HUES6 (cell line): ENCODE measurements around the gene C1QTNF4.
A peak's percentile ranks its signal among the peaks of the same experiment; 100 is the strongest.

Experiments used
- H3K27ac ChIP-seq: 2 replicates; pipeline ENCODE4 v1.7.0; 2013; ENCODE audit warnings: low read depth, mild to moderate bottlenecking, low read length, inconsistent platforms
- H3K27me3 ChIP-seq: 2 replicates; pipeline ENCODE4 v1.6.1; 2013; ENCODE audit warnings: low read length; ENCODE audit not compliant: control insufficient read depth, insufficient read depth
- H3K36me3 ChIP-seq: 2 replicates; pipeline ENCODE4 v1.6.1; 2013; ENCODE audit warnings: low read length; ENCODE audit not compliant: control insufficient read depth, insufficient read depth
- H3K4me1 ChIP-seq: 2 replicates; pipeline ENCODE4 v1.6.1; 2013; ENCODE audit warnings: low read length; ENCODE audit not compliant: control insufficient read depth, insufficient read depth
- H3K4me3 ChIP-seq: 2 replicates; pipeline ENCODE4 v1.5.1; 2013; ENCODE audit warnings: low read depth, low read length
- H3K9ac ChIP-seq: one replicate; pipeline ENCODE4 v1.6.1; 2013; ENCODE audit warnings: mild to moderate bottlenecking, low read length
- H3K9me3 ChIP-seq: 2 replicates; pipeline ENCODE4 v1.6.1; 2013; ENCODE audit warnings: low read depth, low read length; ENCODE audit not compliant: control insufficient read depth, insufficient read depth

Gene C1QTNF4

GRCh38 chr11:47583844-47584243 lies 10.4 kb downstream of the C1QTNF4 start:
- no peak overlapping the region for H3K27ac ChIP-seq
- H3K9me3 ChIP-seq = no peaks in the 10 kb centered on the region
- peaks cover 6% of the 10 kb centered on the region; the same call in 1 of the 2 replicates for H3K4me1 ChIP-seq
- H3K27me3 ChIP-seq = no peaks in the 10 kb centered on the region
- H3K9ac ChIP-seq = no peak overlapping the region
- H3K36me3 ChIP-seq = peaks cover 48% of the 10 kb centered on the region
- no peak overlapping the region for H3K4me3 ChIP-seq

GRCh38 chr11:47578524-47579494 lies 15.4 kb downstream of the C1QTNF4 start, which contains the start of the genes KBTBD4 and NDUFS3:
TSS of gene KBTBD4 (minus strand) at chr11:47578970. CDS start at chr11:47578951, 19 bp downstream.
TSS of gene NDUFS3 (plus strand) at chr11:47579074. CDS start at chr11:47579092, 18 bp downstream.
- Histone ChIP-seq H3K27me3 (no peaks in the 10 kb centered on the region), H3K4me3 (peak within 1 kb of the TSS; percentile 99), H3K4me1 (peaks cover 9% of the 10 kb centered on the region), H3K27ac (peak within 1 kb of the TSS; percentile 85), H3K36me3 (peaks cover 64% of the 10 kb centered on the region), H3K9ac (peak within 1 kb of the TSS; percentile 98), H3K9me3 (no peaks in the 10 kb centered on the region)

- Histone ChIP-seq H3K36me3 (peaks cover 64% of the 10 kb centered on the region), H3K4me1 (peaks cover 9% of the 10 kb centered on the region), H3K27me3 (no peaks in the 10 kb centered on the region), H3K9ac (no peak overlapping the region), H3K27ac (no peak overlapping the region), H3K4me3 (peak overlapping the region; percentile 99), H3K9me3 (no peaks in the 10 kb centered on the region)
These were observed 16.7 kb downstream of the C1QTNF4 start for GRCh38 chr11:47577460-47578041.

GRCh38 chr11:47573321-47573720 lies 20.9 kb downstream of the C1QTNF4 start:
- Histone ChIP-seq H3K9ac (no peak overlapping the region), H3K36me3 (peaks cover 75% of the 10 kb centered on the region), H3K4me3 (no peak overlapping the region), H3K27me3 (no peaks in the 10 kb centered on the region), H3K27ac (no peak overlapping the region), H3K4me1 (peaks cover 4% of the 10 kb centered on the region), H3K9me3 (no peaks in the 10 kb centered on the region)

GRCh38 chr11:47572715-47573255 lies 21.4 kb downstream of the C1QTNF4 start:
- no peaks in the 10 kb centered on the region for H3K27me3 ChIP-seq
- H3K4me1 ChIP-seq = peaks cover 1% of the 10 kb centered on the region
- no peak overlapping the region for H3K27ac ChIP-seq
- no peaks in the 10 kb centered on the region for H3K9me3 ChIP-seq
- H3K4me3 ChIP-seq = no peak overlapping the region
- H3K36me3 ChIP-seq = peaks cover 76% of the 10 kb centered on the region
- H3K9ac ChIP-seq = no peak overlapping the region

- no peaks in the 10 kb centered on the region for H3K4me1 ChIP-seq
- no peak overlapping the region for H3K9ac ChIP-seq
- no peak overlapping the region for H3K27ac ChIP-seq
- no peak overlapping the region for H3K4me3 ChIP-seq
- H3K27me3 ChIP-seq = no peaks in the 10 kb centered on the region
- H3K9me3 ChIP-seq = no peaks in the 10 kb centered on the region
- H3K36me3 ChIP-seq = peaks cover 72% of the 10 kb centered on the region
These were observed 22.3 kb downstream of the C1QTNF4 start for GRCh38 chr11:47571895-47572294.

- Histone ChIP-seq H3K4me3 (no peak overlapping the region), H3K27me3 (no peaks in the 10 kb centered on the region), H3K4me1 (peaks cover 4% of the 10 kb centered on the region; the same call in 1 of the 2 replicates), H3K36me3 (peaks cover 70% of the 10 kb centered on the region), H3K9me3 (no peaks in the 10 kb centered on the region), H3K27ac (no peak overlapping the region), H3K9ac (no peak overlapping the region)
These were observed 22.9 kb downstream of the C1QTNF4 start for GRCh38 chr11:47571357-47571729.

- Histone ChIP-seq H3K36me3 (peaks cover 69% of the 10 kb centered on the region), H3K27ac (no peak overlapping the region), H3K9me3 (no peaks in the 10 kb centered on the region), H3K4me3 (no peak overlapping the region), H3K9ac (no peak overlapping the region), H3K4me1 (peaks cover 5% of the 10 kb centered on the region; the same call in 1 of the 2 replicates), H3K27me3 (no peaks in the 10 kb centered on the region)
These were observed 23.4 kb downstream of the C1QTNF4 start for GRCh38 chr11:47570651-47571356.

GRCh38 chr11:47569646-47570045 lies 24.6 kb downstream of the C1QTNF4 start:
- Histone ChIP-seq H3K36me3 (peaks cover 60% of the 10 kb centered on the region), H3K27ac (no peak overlapping the region), H3K4me1 (peaks cover 9% of the 10 kb centered on the region; the same call in 1 of the 2 replicates), H3K4me3 (no peak overlapping the region), H3K27me3 (no peaks in the 10 kb centered on the region), H3K9me3 (no peaks in the 10 kb centered on the region), H3K9ac (no peak overlapping the region)

- no peaks in the 10 kb centered on the region for H3K9me3 ChIP-seq
- no peaks in the 10 kb centered on the region for H3K27me3 ChIP-seq
- H3K36me3 ChIP-seq = peaks cover 27% of the 10 kb centered on the region
- H3K27ac ChIP-seq = peak overlapping the region; percentile 84; the same call in 1 of the 2 replicates
- H3K4me1 ChIP-seq = peaks cover 9% of the 10 kb centered on the region; the same call in 1 of the 2 replicates
- H3K4me3 ChIP-seq = peak overlapping the region; percentile 77
- peak overlapping the region; percentile 97 for H3K9ac ChIP-seq
These were observed 28.0 kb downstream of the C1QTNF4 start for GRCh38 chr11:47566149-47566698.
